ENCODE data around the gene NKD2. TPM values are rescaled to one million over a fixed set of nuclear protein-coding genes. Genes with fewer than 3 reads are reported as not detected.
A peak's percentile ranks its signal among the peaks of the same experiment; 100 is the strongest.

NKD2 gene
- total and polyA plus RNA-seq, 11 donors = 0.56 to 6.6 (median 2.3) TPM

- H3K36me3 ChIP-seq = peaks cover 0 to 93% (median 88%) of the 10 kb centered on the region in 9 donors
- H3K27me3 ChIP-seq = no peaks in the 10 kb centered on the region
- no peak for ATAC-seq
These were observed 48.2 kb downstream of the NKD2 start for GRCh38 chr5:1056611-1057484.

GRCh38 chr5:1057485-1058082, 49.0 kb downstream of the NKD2 start:
- H3K9me3 ChIP-seq = no peaks in the 10 kb centered on the region
- TF ChIP-seq CTCF (IDR thresholded peaks at IDR 0.05) (no peak), POLR2A (IDR thresholded peaks at IDR 0.05) (no peak)
- peaks cover 0 to 16% (median 10%) of the 10 kb centered on the region in 12 donors for H3K4me1 ChIP-seq
- H3K4me3 ChIP-seq = no peak overlapping the region
- H3K27me3 ChIP-seq = no peaks in the 10 kb centered on the region
- no peak overlapping the region for H3K27ac ChIP-seq
- ATAC-seq (no peak), DNase-seq (peak in 2 of 5 donors; percentile 25 to 49)
- 84 to 89% (median 88%) methylated on average over 30 to 36 of the region's 36 CpGs for WGBS, 4 donors
- peaks cover 0 to 93% (median 90%) of the 10 kb centered on the region in 9 donors for H3K36me3 ChIP-seq
- intact Hi-C loops (cut with DNase I) = loop anchor here in 1 of 10 donors (10.0 kb wide), 1 partner anchor 77 kb away; no protein-coding TSS in a partner anchor

More at GRCh38 chr5:1056611-1057484, 48.2 kb downstream of the NKD2 start:
- Histone ChIP-seq H3K9me3 (no peaks in the 10 kb centered on the region), H3K27ac (no peak overlapping the region), H3K4me1 (peaks cover 0 to 21% (median 11%) of the 10 kb centered on the region in 12 donors), H3K4me3 (no peak overlapping the region)
- intact Hi-C loops (cut with DNase I) = loop anchor here in 1 of 10 donors (10.0 kb wide), 1 partner anchor 78 kb away; no protein-coding TSS in a partner anchor
- DNase-seq = peak in 2 of 5 donors; percentile 29 to 52
- no peak for TF ChIP-seq CTCF (IDR thresholded peaks at IDR 0.05)
- no peak for TF ChIP-seq POLR2A (IDR thresholded peaks at IDR 0.05)
- WGBS, 4 donors = 89 to 95% (median 93%) methylated on average over 23 to 27 of the region's 27 CpGs

- WGBS, 4 donors = 89 to 94% (median 91%) methylated on average over 32 to 36 of the region's 36 CpGs
- peaks cover 0 to 93% (median 90%) of the 10 kb centered on the region in 9 donors for H3K36me3 ChIP-seq
- no peaks in the 10 kb centered on the region for H3K27me3 ChIP-seq
- H3K9me3 ChIP-seq = no peaks in the 10 kb centered on the region
- ATAC-seq = no peak
- H3K4me3 ChIP-seq = no peak overlapping the region
- H3K27ac ChIP-seq = no peak overlapping the region
- DNase-seq = peak in 2 of 5 donors; percentile 28 to 60
- intact Hi-C loops (cut with DNase I) = loop anchor here in 1 of 10 donors (10.0 kb wide), 1 partner anchor 76 kb away; no protein-coding TSS in a partner anchor
- peaks cover 0 to 9% (median 5%) of the 10 kb centered on the region in 12 donors for H3K4me1 ChIP-seq
- TF ChIP-seq POLR2A (IDR thresholded peaks at IDR 0.05) (no peak), CTCF (IDR thresholded peaks at IDR 0.05) (no peak)
These were observed 49.7 kb downstream of the NKD2 start for GRCh38 chr5:1058083-1058945.
